HG03457 (cell line): ENCODE data around the gene LCLAT1.

Source experiments
- ATAC-seq: cut with Tn5 transposase; IDR thresholded peaks from one replicate; pipeline ENCODE4 v1.9.1; 2021; ENCODE audit warnings: moderate number of reproducible peaks; ENCODE audit not compliant: unreplicated experiment

LCLAT1 gene

DNA sequence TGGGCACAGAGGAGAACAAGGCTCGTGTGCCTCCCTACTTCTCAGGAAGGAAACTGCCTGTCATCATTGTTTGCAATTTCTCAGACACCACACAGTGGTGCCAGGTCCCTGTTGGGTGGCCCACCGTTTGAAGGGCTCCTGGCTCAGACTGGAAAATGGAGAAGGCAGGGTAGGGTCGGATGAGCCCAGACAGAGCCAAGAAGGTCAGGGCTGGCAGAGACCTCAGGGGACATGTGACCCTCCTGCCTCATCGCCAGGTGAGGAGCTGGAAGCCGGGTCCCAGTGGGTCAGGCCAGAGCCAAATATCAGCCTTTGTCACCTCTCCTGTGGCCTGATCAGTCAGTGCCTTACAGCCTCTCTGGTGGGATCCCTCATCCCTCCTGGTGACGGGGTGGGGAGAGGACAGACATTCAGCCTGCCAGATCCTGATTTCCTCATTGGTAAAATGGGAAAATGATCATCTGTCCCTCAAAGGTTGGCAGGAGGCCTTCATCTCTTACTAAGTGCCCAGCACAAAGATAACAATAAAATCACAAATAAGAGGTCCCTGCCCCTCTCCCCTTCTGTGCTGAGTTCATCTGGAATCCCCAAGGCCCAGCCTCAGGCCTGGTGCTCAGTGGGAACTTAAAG is 242.6 kb downstream of the LCLAT1 start:
- no peak for ATAC-seq

DNA sequence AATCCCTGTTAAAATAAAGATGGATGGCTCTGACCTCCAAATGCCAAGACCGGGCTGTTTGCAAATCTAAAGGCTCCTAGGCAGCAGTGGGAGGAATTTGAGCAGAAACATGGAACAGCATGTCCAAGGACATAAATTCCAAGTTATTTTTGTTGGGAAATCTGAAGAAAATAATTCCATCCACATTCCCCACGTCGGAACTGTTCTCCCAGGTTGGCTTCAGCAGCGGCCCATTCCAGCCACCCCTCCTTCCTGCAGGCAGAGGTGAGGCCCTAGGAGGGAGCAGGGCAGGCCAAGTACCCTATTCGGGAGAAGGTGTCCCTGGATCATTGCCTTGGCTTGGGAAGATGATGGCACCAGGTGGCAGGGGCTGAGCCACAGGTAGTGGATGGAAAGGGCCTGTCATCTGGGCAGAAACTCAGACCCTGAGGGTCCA is 243.1 kb downstream of the LCLAT1 start:
- ATAC-seq: no peak

DNA sequence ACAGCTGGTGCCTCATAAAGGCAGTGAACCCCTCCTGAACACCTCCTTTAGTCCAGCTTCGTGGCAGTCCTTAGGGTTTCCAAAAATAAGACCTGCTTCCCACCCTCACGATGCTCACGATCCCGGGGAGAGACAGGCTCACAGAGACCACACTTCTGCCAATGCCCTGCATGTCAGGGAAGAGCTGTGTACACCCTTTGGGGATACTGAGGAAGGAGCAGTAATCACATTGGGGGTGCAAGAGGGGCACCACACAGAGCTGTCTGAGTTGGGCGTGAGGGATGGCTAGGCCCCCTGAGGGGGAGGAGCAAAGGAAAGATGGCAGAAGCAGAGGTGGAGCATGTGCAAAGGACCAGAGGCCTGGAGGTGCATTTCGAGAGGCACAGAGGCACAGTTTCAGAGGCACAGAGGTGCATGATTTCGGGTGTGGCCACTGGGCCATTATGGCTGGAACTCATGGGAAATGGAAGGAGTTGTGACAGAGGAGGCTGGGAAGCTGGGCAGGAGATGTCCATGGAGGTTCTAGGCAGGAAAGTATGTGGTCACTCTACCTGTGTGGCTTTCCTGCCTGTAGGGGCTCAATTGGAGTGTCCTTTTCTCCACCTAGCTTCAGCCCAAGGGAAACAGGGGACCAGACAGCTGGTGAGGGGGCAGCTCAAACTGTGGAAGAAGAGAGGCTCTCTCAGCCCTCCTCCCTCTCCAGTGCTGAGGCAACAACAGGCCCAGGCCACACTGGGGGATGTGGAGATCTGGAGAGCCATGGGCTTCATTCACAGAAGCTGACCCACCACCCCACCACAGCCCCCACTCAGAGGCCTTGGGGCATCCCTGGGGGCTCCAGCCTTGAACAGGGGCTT is 244.3 kb downstream of the LCLAT1 start:
- ATAC-seq: no peak

DNA sequence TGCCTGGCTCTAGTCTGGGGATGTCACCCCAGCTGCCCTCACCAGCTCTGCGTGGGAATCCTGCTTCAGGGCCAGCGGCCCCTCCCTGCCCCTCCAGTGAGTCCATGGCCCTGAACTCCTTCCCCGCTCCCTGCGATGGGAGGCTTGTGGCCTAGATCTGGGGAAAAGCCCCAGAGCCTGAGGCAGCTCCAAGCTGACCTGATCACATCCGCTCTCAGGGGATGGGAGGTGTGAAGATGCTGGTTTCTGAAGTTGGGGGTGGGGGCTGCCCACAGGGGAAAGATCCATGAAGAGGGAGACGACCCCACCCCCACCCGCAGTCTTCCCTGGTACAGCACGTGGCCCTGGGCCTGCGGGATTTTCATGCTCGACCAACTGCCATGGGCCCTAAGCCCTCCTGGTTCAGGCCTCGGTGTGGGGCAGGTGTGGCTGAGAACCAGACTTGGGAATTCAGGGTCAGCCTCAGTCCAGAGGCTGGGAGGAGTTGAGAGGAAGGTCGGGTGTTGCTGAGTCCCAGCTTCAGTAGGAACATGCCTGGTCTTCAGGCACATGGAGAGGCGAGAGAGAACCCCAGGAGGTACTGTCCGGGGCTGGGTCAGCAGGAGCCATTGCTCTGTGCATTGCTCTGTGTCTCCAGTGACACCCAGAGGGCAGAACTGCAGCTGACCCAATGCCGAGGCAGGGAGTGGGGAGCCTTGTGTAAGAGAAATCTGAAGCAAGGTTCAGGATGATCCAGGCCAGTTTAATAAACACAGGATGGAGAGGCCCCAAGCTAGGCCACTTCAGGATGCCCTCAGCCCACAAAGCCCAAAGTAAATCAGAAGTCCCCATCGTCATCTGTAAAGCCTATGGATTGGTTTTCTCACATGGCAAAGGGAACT is 245.1 kb downstream of the LCLAT1 start:
- no peak for ATAC-seq

DNA sequence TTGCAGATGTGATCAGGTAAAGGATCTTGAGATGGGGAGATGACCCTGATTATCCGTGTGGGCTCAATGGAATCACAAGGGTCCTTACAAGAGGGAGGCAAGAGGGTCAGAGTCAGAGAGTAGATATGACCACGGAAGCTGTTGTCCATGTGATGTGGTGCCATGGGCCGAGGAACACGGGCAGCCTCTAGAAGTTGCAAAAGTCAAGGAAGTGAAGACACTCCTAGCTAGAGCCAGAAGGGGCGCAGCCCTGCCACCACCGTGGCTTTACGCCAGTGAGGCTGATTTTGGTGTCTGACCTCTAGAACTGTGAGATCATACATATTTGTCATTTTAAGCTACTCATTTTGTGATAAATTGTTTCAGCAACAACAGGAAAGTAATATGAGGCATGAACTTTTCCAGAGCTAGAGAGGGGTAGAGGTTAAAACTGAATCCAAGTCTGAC is 245.8 kb downstream of the LCLAT1 start:
- no peak for ATAC-seq
